HL-60 (cell line): Measurements from ENCODE around the gene PRKCG.

Experiments used
- CTCF ChIP-seq: IDR thresholded peaks from one replicate; pipeline ENCODE4 v1.5.1; 2011; ENCODE audit warnings: low read length, control low read depth, inconsistent platforms; ENCODE audit not compliant: insufficient read depth
- GABPA ChIP-seq: IDR thresholded peaks from 2 replicates; pipeline ENCODE4 v1.6.1; 2012; ENCODE audit warnings: low read depth
- POLR2AphosphoS5 ChIP-seq: IDR thresholded peaks from 2 replicates; pipeline ENCODE4 v1.6.1; 2012; ENCODE audit warnings: low read depth
- SPI1 ChIP-seq: IDR thresholded peaks from 2 replicates; pipeline ENCODE4 v1.6.1; 2012; ENCODE audit warnings: low read depth, mild to moderate bottlenecking, borderline replicate concordance
- TF ChIP-seq, protein P1 (sequence below): IDR thresholded peaks from 2 replicates; pipeline ENCODE4 v1.6.1; 2012; ENCODE audit warnings: low read depth; ENCODE audit not compliant: insufficient replicate concordance

GRCh38 chr19:53908935-53909415, 27.0 kb downstream of the PRKCG start, which contains the start of gene CACNG7:
- no peak for TF ChIP-seq CTCF
- TF ChIP-seq GABPA = no peak
- TF ChIP-seq POLR2AphosphoS5 = no peak
- TF ChIP-seq, protein P1, sequence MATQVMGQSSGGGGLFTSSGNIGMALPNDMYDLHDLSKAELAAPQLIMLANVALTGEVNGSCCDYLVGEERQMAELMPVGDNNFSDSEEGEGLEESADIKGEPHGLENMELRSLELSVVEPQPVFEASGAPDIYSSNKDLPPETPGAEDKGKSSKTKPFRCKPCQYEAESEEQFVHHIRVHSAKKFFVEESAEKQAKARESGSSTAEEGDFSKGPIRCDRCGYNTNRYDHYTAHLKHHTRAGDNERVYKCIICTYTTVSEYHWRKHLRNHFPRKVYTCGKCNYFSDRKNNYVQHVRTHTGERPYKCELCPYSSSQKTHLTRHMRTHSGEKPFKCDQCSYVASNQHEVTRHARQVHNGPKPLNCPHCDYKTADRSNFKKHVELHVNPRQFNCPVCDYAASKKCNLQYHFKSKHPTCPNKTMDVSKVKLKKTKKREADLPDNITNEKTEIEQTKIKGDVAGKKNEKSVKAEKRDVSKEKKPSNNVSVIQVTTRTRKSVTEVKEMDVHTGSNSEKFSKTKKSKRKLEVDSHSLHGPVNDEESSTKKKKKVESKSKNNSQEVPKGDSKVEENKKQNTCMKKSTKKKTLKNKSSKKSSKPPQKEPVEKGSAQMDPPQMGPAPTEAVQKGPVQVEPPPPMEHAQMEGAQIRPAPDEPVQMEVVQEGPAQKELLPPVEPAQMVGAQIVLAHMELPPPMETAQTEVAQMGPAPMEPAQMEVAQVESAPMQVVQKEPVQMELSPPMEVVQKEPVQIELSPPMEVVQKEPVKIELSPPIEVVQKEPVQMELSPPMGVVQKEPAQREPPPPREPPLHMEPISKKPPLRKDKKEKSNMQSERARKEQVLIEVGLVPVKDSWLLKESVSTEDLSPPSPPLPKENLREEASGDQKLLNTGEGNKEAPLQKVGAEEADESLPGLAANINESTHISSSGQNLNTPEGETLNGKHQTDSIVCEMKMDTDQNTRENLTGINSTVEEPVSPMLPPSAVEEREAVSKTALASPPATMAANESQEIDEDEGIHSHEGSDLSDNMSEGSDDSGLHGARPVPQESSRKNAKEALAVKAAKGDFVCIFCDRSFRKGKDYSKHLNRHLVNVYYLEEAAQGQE = no peak
- no peak for TF ChIP-seq SPI1
